Left hindlimb (tissue), 1 donor: ENCODE data around the gene FER1L5.

Experiments used
- DNase-seq: peaks from one replicate; pipeline ENCODE4 v3.0.0-alpha.2; 2018

The FER1L5 gene

DNA sequence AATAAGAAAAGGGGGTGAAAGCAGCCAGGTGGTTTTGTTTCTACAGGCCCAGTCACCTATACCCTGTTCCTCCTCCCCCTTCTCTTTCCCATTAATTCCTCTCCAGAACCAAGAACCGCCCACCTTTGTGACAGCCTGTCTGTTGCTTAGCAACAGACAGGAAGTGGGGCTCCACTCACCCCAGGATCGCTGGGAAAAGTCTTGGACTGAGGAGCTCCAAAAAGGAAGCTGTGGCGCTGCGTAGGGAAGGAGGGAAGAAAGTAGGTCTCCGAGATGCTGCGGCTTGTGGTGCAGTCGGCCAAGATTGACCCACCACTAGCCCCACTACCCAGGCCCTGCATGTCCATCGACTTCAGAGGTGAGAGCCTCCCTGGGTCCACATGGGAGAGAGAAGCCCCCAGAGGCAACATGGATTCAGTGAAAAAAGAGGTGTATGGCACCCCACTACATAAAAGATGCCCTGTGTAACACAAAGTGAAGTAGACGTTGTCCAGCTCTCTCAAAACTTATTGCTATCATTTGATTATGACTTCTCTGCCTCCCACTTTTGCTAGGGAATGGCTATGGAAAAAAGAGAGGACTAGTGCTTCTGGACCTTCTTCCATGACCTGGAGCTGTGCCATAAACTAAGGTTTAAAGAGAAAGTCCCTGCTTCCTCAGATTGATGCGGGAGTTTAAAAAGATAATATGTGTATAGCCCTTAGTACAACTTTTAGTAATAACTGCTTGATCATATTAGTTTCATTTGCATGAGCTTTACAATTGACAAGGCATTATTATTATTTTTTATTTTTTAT lies at the start of gene FER1L5:
Gene FER1L5 (plus strand): TSS at position 201 of the 797 bp plus-strand sequence. CDS start 73 bp downstream, at position 274.
- DNase-seq: peak; percentile 60

DNA sequence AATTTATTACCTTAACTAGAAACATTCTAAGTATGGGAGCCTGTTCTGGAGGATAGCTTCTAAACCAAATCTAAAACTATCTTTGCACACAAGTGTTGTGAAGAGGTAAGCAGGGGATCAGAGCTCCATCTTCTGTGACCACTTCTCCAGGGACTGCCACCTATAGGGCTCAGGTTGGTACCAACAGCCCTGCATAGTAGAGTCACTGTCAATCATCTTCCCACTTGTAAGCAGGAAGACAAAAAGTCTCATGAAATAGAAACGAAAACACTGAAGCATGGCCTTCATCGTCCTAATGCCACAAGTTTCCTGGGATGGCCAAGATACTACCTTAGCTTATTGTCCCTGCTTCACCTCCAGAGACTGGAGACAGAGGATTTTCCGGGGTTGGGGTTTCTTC lies 48.3 kb upstream of the FER1L5 start:
- no peak for DNase-seq

DNA sequence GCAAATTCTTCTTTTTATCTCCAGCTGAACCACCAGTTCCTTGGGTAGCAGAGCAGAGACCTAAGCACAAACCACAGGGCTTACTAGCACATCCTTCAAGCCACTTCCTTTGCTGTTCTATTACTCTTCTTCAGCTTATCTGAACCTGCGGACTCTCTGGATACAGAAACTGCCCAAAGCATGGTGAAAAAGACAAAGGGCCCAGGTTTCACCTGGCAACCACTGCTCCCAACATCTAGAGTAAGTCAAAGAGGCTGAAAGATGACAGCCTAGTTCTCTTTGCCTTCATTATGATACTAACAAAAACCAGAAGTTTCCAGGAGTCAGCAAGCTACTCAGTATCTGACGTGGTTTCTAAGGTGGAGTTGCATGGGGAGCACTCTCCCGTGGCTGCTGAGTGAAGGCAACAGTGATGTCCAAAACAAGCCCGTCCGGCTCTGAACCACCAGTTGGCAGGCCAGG lies 47.8 kb upstream of the FER1L5 start:
- no peak for DNase-seq

DNA sequence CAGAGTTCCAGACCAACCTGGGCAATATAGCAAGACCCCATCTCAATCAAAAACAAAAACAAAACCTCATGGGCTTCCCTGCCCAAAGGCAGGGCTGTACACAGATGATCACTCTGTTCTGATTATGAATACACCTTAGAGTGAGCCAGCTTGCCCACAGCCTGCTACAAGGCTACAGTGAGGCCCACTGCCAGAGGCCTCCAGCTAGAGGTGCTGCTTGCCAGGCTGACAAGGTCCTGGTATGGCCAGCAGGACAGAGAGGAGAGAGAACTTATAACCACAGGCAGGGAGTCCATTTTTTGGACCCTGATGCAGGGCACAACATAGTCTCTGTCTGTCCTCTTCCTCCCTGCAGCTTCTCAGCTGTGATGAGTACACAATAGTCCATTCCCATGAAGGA lies 46.0 kb upstream of the FER1L5 start:
- DNase-seq: no peak

DNA sequence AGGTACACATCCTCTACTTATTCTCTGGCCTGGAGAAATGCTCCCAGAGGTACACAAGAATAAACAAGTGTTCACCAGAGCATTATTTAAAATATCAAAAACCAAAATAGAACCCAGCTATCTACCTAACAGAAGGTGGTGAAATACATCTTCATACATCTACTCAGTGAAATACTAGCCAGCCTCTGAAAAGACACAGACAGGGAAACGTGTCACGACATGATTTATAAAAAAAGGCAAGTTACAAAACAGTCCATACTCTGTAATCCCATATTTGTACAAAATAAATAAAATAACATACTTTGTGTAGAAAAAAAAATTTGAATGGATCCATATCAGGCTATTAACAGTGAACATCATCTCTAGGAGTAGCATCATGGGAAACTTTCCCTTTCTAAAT lies 42.6 kb upstream of the FER1L5 start:
- no peak for DNase-seq

DNA sequence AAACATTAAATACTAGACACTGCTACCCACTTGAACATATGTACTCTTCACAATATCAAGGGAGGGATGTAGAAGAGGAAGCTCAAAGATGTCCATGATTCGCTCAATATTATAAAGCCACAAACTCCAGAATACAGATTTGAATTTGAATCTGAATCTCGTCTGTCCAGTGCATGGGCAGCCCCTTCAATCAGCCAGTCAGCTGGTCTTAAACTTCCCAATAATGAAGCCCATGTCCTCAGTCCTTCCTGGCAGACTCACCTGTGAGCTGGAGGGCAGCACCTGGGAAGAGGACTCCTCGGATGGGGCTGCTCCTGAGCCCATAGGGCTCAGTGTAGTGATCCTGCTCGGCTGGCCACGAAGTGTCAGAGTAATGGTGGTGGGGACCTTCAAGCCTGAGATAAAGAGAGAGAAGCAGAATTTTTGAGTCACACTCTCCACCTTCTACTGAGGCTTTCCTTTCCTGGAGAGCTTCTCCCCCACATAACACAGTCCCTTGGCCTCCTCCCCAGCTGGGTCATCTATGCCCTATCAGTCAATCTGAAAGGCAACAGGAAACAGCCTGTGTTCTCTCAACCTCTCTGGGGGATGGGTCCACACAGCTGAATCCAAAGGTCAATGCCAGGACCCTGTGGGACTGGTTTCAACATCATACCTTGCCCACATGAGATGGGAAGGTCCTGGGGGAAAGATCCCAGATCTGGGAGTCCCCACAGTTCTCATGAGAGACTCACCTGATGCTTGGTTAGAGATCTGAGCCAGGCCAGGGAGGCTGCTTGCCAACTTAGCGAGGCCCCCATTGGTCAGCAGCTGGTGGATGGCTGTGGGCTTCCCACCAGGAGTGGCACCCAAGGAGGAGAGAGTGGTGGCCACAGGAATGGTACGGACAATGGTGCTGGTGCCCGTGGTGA lies 40.9 kb upstream of the FER1L5 start:
- DNase-seq: no peak

DNA sequence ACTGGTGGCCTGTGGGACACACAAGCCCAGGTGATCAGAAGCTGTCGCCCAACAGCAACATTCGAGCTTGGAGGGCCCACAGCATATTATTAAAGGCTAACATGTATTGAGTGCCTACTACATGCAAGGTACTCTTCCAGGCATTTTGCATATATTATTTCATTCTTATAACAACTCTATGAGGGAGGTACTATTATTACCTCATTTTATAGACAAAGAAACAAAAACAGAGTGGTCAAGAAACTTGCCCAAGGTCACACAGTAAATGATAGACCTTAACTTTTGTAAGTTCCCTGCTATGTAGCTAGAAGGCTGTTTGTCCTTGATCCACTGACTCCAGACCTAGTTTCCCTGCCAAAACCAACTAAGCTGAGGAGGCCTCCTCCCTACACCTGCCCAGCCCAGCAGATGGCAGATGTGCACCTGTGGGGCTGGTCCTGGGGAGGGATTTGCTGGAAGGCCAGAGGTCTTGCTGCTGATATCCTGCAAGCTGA lies 40.2 kb upstream of the FER1L5 start:
- no peak for DNase-seq

DNA sequence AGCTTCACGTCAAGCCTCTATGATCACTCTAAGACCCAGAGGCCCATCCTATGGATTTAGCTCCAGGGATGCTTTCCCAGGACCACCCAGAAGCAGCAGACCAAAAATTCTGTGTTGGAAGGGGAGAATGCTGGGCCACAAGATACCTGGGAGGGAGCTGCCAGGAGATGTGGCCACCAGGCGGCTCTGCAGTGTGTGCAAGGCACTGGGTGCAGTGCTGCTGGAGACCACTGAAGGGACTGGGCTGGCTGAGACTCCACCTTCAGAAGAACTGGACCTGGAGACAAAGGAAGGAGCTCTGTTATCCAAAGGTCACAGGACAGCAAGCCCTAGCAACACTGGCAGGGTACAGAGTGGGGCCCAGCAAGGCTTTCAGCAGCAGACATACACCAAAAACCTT lies 38.5 kb upstream of the FER1L5 start:
- DNase-seq: no peak

DNA sequence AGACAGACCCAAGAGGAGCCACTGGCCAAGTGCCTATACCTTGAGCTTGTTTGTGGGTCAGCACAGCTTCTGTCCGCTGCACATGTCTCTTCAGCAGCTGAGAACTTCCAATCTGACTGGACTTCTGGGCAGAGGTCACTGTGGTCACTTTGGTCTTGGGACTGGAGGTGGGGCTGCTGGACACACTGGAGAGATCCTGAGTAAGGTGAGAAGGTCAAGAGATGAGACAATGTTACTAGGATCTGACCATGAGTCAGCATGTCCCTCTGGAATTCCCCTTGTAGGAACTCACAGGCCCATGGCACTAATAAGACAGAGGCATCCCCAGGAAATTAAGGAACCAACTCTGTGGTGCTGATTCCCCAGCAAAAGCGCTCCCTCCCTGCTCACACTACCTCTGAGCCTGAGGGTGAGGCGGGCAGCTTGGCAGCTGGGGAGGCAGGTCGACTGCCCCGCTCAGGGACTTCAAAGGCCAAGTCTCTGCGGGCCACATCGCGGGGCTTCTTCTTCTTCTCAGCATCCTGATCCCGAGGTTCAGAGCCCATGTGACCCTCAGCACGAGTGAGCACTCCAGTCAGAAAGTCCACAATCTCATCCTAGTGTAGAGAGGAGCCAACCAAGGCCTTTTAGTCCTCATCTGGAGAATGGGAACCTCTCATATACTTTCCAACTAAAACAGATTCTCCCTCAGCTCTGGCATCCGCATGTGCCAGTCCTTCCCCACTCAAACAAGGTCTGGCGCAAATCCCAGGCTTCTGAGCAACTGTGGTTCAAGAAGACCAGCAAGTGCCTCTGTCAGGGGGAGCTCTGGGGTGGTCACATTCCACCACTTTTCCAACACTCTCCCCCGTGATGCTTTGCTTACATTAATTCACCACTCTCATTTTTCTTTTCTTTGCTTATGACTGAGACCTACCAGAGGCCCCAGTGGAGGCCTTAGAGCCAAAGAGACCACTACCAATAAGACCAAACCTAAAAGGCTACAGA lies 33.8 kb upstream of the FER1L5 start:
- no peak for DNase-seq

DNA sequence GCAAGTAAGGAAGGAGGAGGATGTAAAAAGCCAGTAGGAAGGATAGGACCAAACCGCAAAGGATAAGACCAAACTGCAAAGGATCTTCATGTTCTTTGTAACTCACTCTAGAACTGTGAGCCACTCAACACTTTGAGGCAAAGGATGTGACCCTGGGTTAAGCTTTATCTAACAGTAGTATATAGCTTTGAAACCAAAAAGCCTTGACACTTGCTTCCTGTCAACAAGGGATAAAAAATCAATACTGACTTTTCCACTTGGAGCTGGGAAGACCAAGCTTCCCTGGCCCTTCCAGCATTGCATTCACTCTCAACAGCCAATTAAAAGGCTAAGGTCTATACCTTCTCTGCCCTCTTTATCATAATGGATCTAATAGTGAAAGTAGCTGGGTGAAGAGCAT lies 26.4 kb upstream of the FER1L5 start:
- DNase-seq: no peak

DNA sequence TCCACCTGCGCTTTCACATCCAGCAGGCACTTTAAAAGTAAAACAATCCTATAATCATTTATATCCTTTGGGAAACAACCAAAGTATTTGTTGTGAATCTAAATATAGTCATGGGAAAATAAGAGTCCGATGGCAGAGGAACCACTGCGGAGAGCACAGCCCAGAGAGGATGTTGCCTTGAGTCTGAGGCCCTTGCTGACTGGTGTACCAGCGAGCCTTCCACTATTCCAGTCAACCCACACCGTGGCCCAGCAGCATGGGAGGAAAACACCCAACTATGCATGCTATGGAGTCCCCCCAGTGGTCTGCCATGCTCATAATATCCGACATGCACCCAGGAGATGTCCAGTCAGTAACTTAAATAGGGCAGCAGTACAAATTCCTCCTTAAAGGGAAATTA lies 26.0 kb upstream of the FER1L5 start:
- DNase-seq: no peak

DNA sequence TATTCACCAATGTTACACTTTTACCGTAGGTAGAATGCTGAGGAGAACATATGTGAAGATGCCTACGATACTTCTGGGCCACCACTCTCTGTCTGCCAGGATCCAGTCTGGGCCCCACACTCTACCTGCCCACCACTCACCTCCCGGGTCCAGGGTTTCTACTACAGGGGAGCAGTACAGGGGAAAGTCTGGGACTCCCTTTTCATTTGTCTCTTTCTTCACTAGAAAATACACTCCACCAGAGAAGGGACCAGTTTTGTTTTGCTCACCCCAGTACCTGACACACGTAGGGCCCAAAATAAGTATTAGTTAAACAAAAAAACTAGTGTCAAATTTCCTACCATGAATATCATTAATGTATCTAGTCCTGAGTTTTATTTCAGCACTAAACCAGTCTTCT lies 25.6 kb upstream of the FER1L5 start:
- no peak for DNase-seq

DNA sequence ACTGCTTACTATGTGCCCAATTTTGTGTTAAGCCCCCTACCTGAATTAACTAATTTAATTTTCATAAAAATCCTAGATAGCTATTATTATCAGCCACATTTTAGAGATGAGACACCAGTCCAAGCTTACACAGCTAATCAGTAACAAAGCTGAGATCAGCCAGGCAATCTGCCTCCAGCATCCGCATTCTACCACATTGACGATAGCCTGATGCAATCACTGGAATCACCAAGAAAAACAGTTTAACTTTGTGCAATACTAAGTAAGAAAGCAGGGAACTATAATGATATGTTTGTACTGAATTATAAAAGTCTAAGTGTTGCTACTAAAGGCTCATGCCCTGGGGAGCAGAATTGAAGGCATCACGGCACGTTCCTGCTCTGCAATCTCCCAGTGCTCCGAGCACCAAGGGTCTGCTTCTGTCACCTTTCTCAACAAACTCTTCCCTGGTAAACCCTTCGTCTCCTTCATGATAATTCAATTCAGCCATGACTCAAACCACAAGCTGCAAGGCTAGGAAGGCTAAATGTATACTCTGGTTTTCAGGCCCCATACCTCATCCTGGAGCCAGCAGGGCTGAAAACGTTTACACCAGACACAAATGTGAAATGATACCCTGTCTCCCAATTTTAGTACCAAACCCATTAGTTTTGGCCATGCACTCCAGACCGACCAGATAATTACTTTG lies 23.8 kb upstream of the FER1L5 start:
- DNase-seq: no peak

DNA sequence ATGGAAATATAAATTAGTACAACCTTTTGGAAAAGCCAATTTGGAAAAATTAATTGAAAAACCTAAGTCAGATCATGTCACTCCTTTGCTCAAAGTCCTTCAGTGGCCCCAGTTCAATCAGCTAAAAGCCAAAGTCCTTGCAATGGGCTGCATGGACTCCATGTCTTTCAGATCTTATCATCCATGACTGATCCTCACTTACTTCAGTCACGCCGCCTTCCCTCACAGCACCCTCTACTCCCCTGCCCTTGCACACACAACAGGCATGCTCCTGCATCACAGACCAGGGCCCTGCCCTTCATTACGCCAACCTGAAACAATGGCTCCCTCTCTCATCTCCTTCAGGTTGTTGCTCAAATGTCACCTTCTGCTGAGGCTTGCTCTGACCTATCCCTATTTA lies 20.0 kb upstream of the FER1L5 start:
- DNase-seq: no peak

DNA sequence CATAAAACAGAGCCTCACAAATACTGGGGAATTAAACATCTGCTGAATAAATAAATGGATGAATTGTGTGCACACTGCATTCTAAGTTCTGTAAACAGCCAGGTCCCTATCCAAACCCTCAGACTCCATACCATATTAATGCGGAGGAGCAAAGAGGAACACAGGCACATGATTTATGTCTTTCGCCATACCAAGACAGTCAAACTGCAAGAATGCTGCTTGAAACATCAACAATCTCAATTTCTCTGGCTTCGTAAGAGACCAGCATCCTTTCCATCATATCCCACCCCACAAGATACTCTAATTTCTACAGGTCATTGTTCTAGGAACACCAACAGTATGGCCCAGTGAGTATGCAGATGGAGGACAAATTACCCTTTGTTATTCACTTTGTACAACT lies 19.4 kb upstream of the FER1L5 start:
- no peak for DNase-seq

DNA sequence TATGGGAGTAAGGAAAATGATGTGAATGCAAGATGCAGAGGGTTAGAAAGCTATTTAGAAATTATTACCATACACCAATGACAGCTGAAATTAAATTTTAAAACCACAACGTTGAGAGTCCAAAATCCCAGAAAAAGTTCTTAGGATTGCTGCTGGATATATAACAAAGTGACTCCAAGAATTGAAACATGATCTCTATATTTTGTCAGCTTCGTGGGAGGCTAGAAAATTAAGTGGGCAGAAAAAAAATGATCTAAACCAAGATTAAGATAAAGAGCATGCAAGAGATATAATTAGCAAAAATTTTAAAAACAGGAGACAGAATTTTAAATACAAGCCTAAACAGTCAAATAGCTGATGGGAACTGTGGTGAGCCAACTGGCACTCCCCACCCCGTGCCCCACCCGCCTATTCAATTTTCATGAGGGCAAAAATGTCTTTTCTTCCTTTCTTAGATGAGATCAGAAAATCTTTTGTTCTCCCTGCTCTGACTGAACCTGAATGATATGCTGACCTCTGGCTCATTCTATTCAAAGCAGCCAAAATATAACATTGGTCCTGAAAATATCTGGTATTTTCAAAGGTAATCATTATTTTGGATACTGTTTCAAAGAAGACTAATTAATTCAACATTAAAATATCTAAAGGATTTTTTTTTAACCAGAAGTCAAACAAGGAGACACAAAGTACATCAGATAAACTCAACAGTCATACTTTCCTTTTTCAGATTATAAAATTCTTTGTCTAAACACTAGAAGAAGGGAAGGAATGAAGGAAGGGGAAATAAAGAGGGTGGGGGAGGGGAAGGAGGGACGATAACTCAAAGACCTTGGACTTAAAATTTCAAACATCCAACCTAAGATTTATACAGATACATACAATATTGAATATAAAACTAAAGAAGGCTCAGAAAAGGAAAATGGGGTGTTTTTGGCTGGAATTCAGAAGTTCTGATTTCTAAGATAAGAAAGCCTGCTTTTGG lies 16.7 kb upstream of the FER1L5 start:
- DNase-seq: no peak

DNA sequence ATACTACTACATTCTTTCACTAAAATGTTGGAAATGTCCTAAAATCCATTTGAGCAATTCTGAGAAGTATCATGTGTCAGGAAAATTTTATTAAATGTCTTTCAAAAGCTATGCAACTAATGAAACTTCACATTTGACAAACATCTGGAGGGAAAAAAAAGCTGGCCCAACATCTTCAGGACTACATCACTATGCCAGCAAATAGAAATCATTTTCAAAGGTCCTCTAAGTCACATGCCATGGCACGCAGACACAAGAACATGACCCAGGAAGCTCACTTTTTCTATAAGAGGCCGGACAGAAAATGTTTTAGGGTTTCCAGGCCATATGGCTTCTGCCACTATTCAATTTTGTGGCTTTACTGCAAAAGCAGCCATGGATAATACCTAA lies 16.0 kb upstream of the FER1L5 start:
- DNase-seq: no peak

DNA sequence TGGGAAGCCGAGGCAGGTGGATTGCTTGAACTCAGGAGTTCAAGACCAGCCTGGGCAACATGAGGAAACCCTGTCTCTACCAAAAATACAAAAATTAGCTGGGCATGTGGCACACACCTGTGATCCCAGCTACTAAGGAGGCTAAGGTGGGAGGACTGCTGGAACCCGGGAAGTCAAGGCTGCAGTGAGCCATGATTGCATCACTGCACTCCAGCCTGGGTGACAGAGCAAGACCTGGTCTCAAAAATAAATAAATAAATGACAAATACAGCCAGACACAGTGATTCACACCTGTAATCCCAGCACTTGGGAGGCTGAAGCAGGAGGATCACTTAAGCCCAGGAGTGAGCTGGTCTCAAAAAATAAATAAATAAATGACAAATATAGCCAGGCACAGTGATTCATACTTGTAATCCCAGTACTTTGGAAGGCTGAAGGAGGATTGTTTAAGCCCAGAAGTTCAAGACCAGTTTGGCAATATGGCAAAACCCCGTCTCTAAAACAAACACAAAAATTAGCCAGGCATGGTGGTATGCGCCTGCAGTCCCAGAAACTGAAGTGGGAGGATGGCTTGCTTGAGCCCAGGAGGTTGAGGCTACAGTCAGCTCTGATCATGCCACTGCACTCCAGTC lies 10.6 kb upstream of the FER1L5 start:
- DNase-seq: no peak

DNA sequence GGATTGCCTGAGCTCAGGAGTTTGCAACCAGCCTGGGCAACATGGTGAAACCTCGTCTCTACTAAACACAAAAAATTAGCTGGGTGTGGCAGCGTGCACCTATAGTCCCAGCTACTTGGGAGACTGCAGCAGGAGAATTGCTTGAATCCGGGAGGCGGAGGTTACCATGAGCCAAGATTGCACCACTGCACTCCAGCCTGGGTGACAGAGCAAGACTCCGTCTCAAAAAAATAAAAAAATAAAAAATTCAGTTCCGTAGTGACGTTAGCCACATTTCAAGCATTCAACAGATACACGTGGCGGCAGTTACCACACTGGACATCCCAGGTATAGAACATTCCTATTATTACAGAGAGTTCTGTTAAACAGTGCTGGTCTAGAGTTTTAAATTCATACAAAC lies 8.9 kb upstream of the FER1L5 start:
- DNase-seq: no peak

DNA sequence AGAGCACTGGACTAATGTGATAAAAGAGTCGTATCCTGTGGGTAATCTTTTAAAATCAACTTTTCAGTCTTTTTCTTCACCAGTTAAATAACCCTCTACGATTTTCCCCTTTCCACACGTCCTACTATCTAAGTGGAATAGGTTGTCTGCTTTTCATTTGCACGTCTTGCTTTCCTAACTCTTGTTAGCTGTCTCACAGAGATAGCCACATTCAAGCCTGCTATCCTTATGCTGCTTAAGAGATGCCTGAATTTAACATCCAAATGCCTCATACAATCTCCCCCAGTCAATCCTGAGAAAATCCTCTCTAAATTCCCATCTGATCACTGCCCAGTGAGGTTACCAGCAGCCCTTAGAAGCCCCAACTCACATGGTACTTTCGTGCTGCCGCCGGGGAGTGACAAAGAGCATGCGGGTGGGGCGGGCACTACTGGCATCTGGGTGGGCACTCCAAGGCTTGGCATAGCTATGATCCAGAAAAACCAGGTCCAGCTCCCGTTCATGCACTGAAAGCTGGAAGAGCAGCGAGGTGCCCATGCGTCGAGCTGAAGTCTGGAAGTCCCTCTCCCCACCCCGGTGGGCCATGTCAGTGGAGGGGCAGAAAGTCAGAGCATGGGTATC lies 5.9 kb upstream of the FER1L5 start:
- no peak for DNase-seq
